HG03558 (cell line): ENCODE data around the gene FGFRL1.

Source experiments
- ATAC-seq: cut with Tn5 transposase; IDR thresholded peaks from one replicate; pipeline ENCODE4 v1.9.1; 2021; ENCODE audit warnings: moderate number of reproducible peaks; ENCODE audit not compliant: unreplicated experiment; ENCODE audit errors: extremely low read depth

Gene FGFRL1

GRCh38 chr4:1019729-1020470 lies 8.5 kb downstream of the FGFRL1 start:
- no peak for ATAC-seq

- no peak for ATAC-seq
These were observed 10.1 kb downstream of the FGFRL1 start for GRCh38 chr4:1021386-1022050.

- no peak for ATAC-seq
These were observed 10.8 kb downstream of the FGFRL1 start for GRCh38 chr4:1022051-1022738.

- no peak for ATAC-seq
These were observed 11.3 kb downstream of the FGFRL1 start for GRCh38 chr4:1022739-1023066.

- ATAC-seq: no peak
These were observed 11.7 kb downstream of the FGFRL1 start for GRCh38 chr4:1023075-1023640.

- ATAC-seq: no peak
These were observed 12.7 kb downstream of the FGFRL1 start for GRCh38 chr4:1023895-1024740.

- no peak for ATAC-seq
These were observed 13.6 kb downstream of the FGFRL1 start for GRCh38 chr4:1024882-1025545.

- peak; percentile 52 for ATAC-seq
These were observed 14.7 kb downstream of the FGFRL1 start for GRCh38 chr4:1026115-1026514.

GRCh38 chr4:1027219-1027914 lies 15.9 kb downstream of the FGFRL1 start:
- no peak for ATAC-seq

GRCh38 chr4:1027915-1028238 lies 16.5 kb downstream of the FGFRL1 start:
- no peak for ATAC-seq

GRCh38 chr4:1028574-1029220 lies 17.3 kb downstream of the FGFRL1 start:
- no peak for ATAC-seq

- ATAC-seq: no peak
These were observed 18.1 kb downstream of the FGFRL1 start for GRCh38 chr4:1029529-1029928.

- ATAC-seq: no peak
These were observed 18.6 kb downstream of the FGFRL1 start for GRCh38 chr4:1030031-1030430.

- no peak for ATAC-seq
These were observed 19.1 kb downstream of the FGFRL1 start for GRCh38 chr4:1030559-1030958.

GRCh38 chr4:1031346-1031745 lies 19.9 kb downstream of the FGFRL1 start:
- ATAC-seq: no peak

- ATAC-seq: no peak
These were observed 20.8 kb downstream of the FGFRL1 start for GRCh38 chr4:1031956-1032795.

GRCh38 chr4:1032861-1033260 lies 21.4 kb downstream of the FGFRL1 start:
- ATAC-seq: no peak
